ENCODE results near the gene DOCK1. TPM values are rescaled to one million over a fixed set of nuclear protein-coding genes. Genes with fewer than 3 reads are reported as not detected.

Gene DOCK1
- total RNA-seq, 2 experiments from 2014 or later: 0.14 to 0.18 TPM

- Mint-ChIP-seq H3K36me3 (ENCODE audit: low read depth) (no peaks in the 10 kb centered on the region), H3K27ac (no peak overlapping the region), H3K4me3 (no peak overlapping the region), H3K9me3 (no peaks in the 10 kb centered on the region), H3K4me1 (ENCODE audit: low read depth) (no peaks in the 10 kb centered on the region), H3K27me3 (no peaks in the 10 kb centered on the region)
- no peak for DNase-seq
- intact Hi-C loops (cut with micrococcal nuclease): no loop called here
- ChIA-PET POLR2A (no interaction called here), CTCF (no interaction called here)
- ATAC-seq: no peak
- TF ChIP-seq CTCF (IDR thresholded peaks at IDR 0.05): no peak
Measured at GRCh38 chr10:127349737-127350136, 444.5 kb downstream of the DOCK1 start.

- no peaks in the 10 kb centered on the region for H3K9me3 Mint-ChIP-seq
- H3K4me3 Mint-ChIP-seq: no peak overlapping the region
- intact Hi-C loops (cut with micrococcal nuclease): no loop called here
- ATAC-seq: no peak
- no peaks in the 10 kb centered on the region for H3K4me1 Mint-ChIP-seq (ENCODE audit: low read depth)
- no peak for DNase-seq
- ChIA-PET POLR2A (no interaction called here), CTCF (no interaction called here)
- no peak overlapping the region for H3K27ac Mint-ChIP-seq
- no peaks in the 10 kb centered on the region for H3K27me3 Mint-ChIP-seq
- TF ChIP-seq CTCF (IDR thresholded peaks at IDR 0.05): no peak
- H3K36me3 Mint-ChIP-seq (ENCODE audit: low read depth): no peaks in the 10 kb centered on the region
Measured at GRCh38 chr10:127351542-127351941, 446.3 kb downstream of the DOCK1 start.

GRCh38 chr10:127353544-127353943 lies 448.3 kb downstream of the DOCK1 start:
- Mint-ChIP-seq H3K27me3 (no peaks in the 10 kb centered on the region), H3K27ac (no peak overlapping the region)

GRCh38 chr10:127354255-127354654 lies 449.0 kb downstream of the DOCK1 start:
- no peaks in the 10 kb centered on the region for H3K9me3 Mint-ChIP-seq
- ChIA-PET POLR2A (no interaction called here), CTCF (interaction anchor here (0.8 kb wide), 1 partner anchor 111 kb away, joined by 3 read pairs; no protein-coding TSS in a partner anchor)
- H3K36me3 Mint-ChIP-seq (ENCODE audit: low read depth): no peaks in the 10 kb centered on the region
- no peak overlapping the region for H3K4me3 Mint-ChIP-seq
- no peaks in the 10 kb centered on the region for H3K4me1 Mint-ChIP-seq (ENCODE audit: low read depth)
- TF ChIP-seq CTCF (IDR thresholded peaks at IDR 0.05): no peak
- no peaks in the 10 kb centered on the region for H3K27me3 Mint-ChIP-seq
- ATAC-seq (no peak), DNase-seq (no peak)
- no peak overlapping the region for H3K27ac Mint-ChIP-seq
- intact Hi-C loops (cut with micrococcal nuclease): no loop called here

More at GRCh38 chr10:127353544-127353943, 448.3 kb downstream of the DOCK1 start:
- no peaks in the 10 kb centered on the region for H3K4me1 Mint-ChIP-seq (ENCODE audit: low read depth)
- DNase-seq (no peak), ATAC-seq (no peak)
- H3K36me3 Mint-ChIP-seq (ENCODE audit: low read depth): no peaks in the 10 kb centered on the region
- no peaks in the 10 kb centered on the region for H3K9me3 Mint-ChIP-seq
- ChIA-PET POLR2A (no interaction called here), CTCF (no interaction called here)
- intact Hi-C loops (cut with micrococcal nuclease): no loop called here
- H3K4me3 Mint-ChIP-seq: no peak overlapping the region
- no peak for TF ChIP-seq CTCF (IDR thresholded peaks at IDR 0.05)

GRCh38 chr10:127354992-127355391 lies 449.8 kb downstream of the DOCK1 start:
- Mint-ChIP-seq H3K4me3 (no peak overlapping the region), H3K36me3 (ENCODE audit: low read depth) (no peaks in the 10 kb centered on the region), H3K4me1 (ENCODE audit: low read depth) (no peaks in the 10 kb centered on the region), H3K27ac (no peak overlapping the region), H3K27me3 (no peaks in the 10 kb centered on the region), H3K9me3 (no peaks in the 10 kb centered on the region)
- POLR2A ChIA-PET: no interaction called here
- intact Hi-C loops (cut with micrococcal nuclease): no loop called here
- CTCF ChIA-PET: no interaction called here
- ATAC-seq (no peak), DNase-seq (no peak)
- no peak for TF ChIP-seq CTCF (IDR thresholded peaks at IDR 0.05)
